Glomerular visceral epithelial cell (primary cell): Measurements from ENCODE around the gene IQCK.

ENCODE experiments used
- DNase-seq: peaks from one replicate; pipeline ENCODE4 v3.0.0-alpha.2; 2016; ENCODE audit errors: extremely low spot score

The IQCK gene

GRCh38 chr16:19804538-19805323 lies 86.7 kb downstream of the IQCK start:
- DNase-seq = no peak

- DNase-seq = no peak
Observed at GRCh38 chr16:19805459-19806162, 87.5 kb downstream of the IQCK start.

GRCh38 chr16:19808061-19808641 lies 90.1 kb downstream of the IQCK start:
- peak; percentile 34 for DNase-seq

GRCh38 chr16:19809121-19809635 lies 91.1 kb downstream of the IQCK start:
- DNase-seq = peak; percentile 80

- DNase-seq = no peak
Observed at GRCh38 chr16:19809693-19810092, 91.6 kb downstream of the IQCK start.

GRCh38 chr16:19810817-19811731 lies 93.0 kb downstream of the IQCK start:
- DNase-seq = peak; percentile 77

GRCh38 chr16:19812986-19813385 lies 94.9 kb downstream of the IQCK start:
- no peak for DNase-seq

GRCh38 chr16:19815418-19815817 lies 97.3 kb downstream of the IQCK start:
- no peak for DNase-seq

GRCh38 chr16:19817122-19817521 lies 99.1 kb downstream of the IQCK start:
- DNase-seq = no peak

GRCh38 chr16:19817875-19818274 lies 99.8 kb downstream of the IQCK start:
- DNase-seq = no peak

- no peak for DNase-seq
Observed at GRCh38 chr16:19822533-19822932, 104.5 kb downstream of the IQCK start.

GRCh38 chr16:19823322-19823721 lies 105.3 kb downstream of the IQCK start:
- no peak for DNase-seq

GRCh38 chr16:19824216-19824615 lies 106.1 kb downstream of the IQCK start:
- no peak for DNase-seq

- DNase-seq = no peak
Observed at GRCh38 chr16:19829844-19830692, 112.0 kb downstream of the IQCK start.

- DNase-seq = no peak
Observed at GRCh38 chr16:19830902-19831560, 113.0 kb downstream of the IQCK start.

GRCh38 chr16:19831678-19832077 lies 113.6 kb downstream of the IQCK start:
- DNase-seq = peak; percentile 58

GRCh38 chr16:19833176-19833575 lies 115.1 kb downstream of the IQCK start:
- DNase-seq = no peak

GRCh38 chr16:19833581-19833980 lies 115.5 kb downstream of the IQCK start:
- peak; percentile 8 for DNase-seq

- DNase-seq = no peak
Observed at GRCh38 chr16:19835196-19835595, 117.1 kb downstream of the IQCK start.

- DNase-seq = peak; percentile 17
Observed at GRCh38 chr16:19835968-19836421, 117.9 kb downstream of the IQCK start.
